ENCODE measurements around the gene TBATA.

Gene TBATA

DNA sequence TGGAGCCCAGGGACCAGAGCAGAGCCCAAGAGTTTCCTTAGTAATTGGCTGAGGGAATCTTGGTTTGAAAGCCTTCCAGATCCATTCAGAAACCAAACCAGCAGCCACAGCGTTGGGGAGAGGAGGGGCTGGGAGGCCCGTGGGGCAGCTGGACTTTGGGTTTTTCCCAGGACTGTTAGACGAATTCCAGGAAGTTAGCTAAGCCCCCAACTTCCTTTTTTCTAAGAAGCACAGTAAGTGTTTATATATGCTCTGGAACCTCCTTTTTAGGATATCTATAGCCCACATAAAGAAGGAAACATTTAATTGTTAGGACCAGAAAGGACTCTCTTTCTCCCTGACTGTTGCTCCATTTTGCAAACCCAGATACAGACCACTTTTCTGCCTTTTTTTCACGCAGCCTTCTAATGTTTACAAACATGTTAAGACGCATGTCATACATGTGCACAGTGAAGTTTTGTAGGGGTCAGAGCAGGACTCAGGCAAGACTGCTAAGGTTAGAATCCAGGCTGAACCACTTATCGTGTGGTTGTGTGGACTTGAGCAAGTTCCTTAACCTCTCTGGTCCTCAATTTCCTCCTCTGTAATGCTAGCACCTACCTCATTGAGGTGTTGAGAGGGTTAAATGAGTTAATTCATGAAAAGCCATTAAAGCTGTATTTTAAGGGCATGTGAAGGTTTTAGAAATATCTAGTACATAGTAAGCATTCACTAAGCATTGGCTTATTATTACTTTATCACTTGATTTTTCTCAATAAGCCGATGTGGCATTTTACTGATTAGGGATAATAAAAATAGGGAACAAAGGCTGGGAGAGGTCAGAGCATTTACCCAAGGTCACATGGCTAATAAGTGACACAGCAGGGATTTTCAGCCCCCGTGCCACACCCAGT, 42.4 kb downstream of the TBATA start:
- H3K9ac ChIP-seq (ENCODE audit: insufficient read length), result no peak overlapping the region
- H3K36me3 ChIP-seq (ENCODE audit: insufficient read depth, low read length), result no peaks in the 10 kb centered on the region
- no peak for DNase-seq (ENCODE audit: low read depth, low spot score)
- TF ChIP-seq POLR2AphosphoS5 (IDR thresholded peaks at IDR 0.05; ENCODE audit: borderline replicate concordance, low read depth, low read length), result no peak
- no peak for TF ChIP-seq FOXP2 (optimal IDR thresholded peaks at IDR 0.05; ENCODE audit: control extremely low read depth, extremely low read length, insufficient read depth)
- no peak for TF ChIP-seq EZH2 (IDR thresholded peaks at IDR 0.05)
- no peak overlapping the region for H3K27ac ChIP-seq
- H3K9me3 ChIP-seq (ENCODE audit: low read depth, low read length), result no peaks in the 10 kb centered on the region
- no peak overlapping the region for H3K4me3 ChIP-seq

DNA sequence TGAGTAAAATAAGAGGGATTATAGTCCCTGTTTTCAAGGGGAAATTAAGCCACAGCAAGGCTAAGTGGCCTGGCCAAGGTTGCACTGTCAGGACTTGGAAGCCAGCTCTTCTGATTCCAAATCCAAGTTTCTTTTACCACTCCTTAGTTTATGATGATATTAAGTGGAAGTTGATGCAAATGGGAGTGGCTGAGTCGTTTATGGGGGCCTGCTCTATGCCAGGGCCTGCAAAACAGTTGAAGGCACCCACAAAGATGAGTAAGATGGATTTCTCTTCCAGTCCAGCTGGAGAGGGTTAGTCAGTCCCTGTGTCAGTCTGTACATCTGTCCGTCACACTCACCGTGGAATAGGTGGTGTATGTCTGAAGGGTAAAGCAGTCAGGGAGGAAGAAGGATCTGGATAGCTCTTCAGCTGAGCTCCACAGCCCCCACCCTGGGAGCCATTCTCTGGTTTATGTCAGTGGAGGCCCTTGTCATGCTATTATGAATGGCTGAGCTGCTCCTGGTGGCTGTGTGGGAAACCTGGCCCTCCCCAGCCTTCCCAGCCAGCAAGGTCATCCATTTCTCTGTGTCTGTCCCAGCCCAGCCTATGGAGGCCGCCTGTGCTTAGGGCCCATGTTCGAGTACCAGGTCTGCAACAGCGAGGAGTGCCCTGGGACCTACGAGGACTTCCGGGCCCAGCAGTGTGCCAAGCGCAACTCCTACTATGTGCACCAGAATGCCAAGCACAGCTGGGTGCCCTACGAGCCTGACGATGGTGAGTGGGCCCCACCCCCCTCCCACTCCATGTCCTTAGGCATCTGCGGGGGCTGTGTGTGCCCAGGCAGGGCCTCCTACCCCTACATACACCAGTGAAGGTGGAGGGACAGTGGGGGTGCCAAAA, 44.5 kb downstream of the TBATA start:
- H3K36me3 ChIP-seq (ENCODE audit: insufficient read depth, low read length), result no peaks in the 10 kb centered on the region
- no peak overlapping the region for H3K9ac ChIP-seq (ENCODE audit: insufficient read length)
- no peak for TF ChIP-seq POLR2AphosphoS5 (IDR thresholded peaks at IDR 0.05; ENCODE audit: borderline replicate concordance, low read depth, low read length)
- no peak for TF ChIP-seq FOXP2 (optimal IDR thresholded peaks at IDR 0.05; ENCODE audit: control extremely low read depth, extremely low read length, insufficient read depth)
- TF ChIP-seq EZH2 (IDR thresholded peaks at IDR 0.05), result no peak
- H3K4me3 ChIP-seq, result no peak overlapping the region
- H3K27ac ChIP-seq, result no peak overlapping the region
- no peaks in the 10 kb centered on the region for H3K9me3 ChIP-seq (ENCODE audit: low read depth, low read length)
- DNase-seq (ENCODE audit: low read depth, low spot score), result no peak

DNA sequence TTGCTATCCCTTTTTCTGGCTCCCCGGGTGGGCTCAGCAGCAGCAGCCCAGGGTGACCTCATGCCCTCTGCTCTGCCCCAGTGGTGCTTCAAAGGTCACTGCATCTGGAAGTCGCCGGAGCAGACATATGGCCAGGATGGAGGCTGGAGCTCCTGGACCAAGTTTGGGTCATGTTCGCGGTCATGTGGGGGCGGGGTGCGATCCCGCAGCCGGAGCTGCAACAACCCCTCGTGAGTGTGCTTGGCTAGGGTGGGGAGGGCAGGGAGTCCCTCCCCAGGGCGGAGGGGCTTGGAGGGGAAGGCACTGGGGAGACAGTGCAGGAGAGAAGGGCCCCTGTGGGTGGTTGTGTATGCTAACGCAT, 46.4 kb downstream of the TBATA start:
- TF ChIP-seq EZH2 (IDR thresholded peaks at IDR 0.05) (no peak), POLR2AphosphoS5 (IDR thresholded peaks at IDR 0.05; ENCODE audit: borderline replicate concordance, low read depth, low read length) (no peak), FOXP2 (optimal IDR thresholded peaks at IDR 0.05; ENCODE audit: control extremely low read depth, extremely low read length, insufficient read depth) (no peak)
- no peak overlapping the region for H3K9ac ChIP-seq (ENCODE audit: insufficient read length)
- no peak overlapping the region for H3K4me3 ChIP-seq
- no peaks in the 10 kb centered on the region for H3K9me3 ChIP-seq (ENCODE audit: low read depth, low read length)
- no peaks in the 10 kb centered on the region for H3K36me3 ChIP-seq (ENCODE audit: insufficient read depth, low read length)
- no peak for DNase-seq (ENCODE audit: low read depth, low spot score)
- H3K27ac ChIP-seq, result no peak overlapping the region

DNA sequence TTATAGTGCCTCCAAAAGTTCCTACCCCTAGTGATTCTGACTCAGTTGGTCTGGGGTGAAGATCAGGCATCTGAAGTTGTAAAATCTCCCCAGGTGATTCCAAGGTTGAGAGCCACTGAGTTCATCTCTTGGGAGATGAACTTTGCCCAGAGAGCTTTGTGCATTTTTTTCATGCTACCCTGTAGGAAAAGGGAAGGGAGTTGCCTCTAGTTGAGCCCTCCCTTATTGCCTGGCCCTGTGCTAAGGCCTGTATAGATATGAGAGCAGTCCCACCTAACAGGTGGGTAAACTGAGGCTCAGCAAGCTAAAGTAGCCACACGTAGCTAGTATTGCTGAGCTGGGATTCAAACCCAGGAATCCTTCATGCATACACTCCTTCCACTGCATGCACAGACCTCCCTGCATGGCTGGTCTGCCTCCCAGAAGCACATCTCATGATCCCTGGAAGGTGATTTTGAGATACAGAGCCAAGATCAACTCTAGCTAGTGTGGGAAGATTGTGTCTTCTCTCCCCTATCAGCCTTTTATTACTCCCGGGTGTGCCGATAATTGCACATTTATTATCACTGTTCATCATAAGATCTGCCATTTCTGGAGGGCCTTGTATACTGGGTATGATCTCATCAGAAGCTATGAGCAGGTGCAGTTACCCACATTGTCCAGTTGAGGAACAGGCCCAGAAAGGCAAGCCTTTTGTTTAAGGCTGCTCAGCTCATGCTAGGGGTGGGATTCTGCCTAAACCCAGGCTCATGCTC, 47.0 kb downstream of the TBATA start:
- Histone ChIP-seq H3K36me3 (ENCODE audit: insufficient read depth, low read length) (no peaks in the 10 kb centered on the region), H3K4me3 (no peak overlapping the region), H3K9ac (ENCODE audit: insufficient read length) (no peak overlapping the region), H3K9me3 (ENCODE audit: low read depth, low read length) (no peaks in the 10 kb centered on the region), H3K27ac (no peak overlapping the region)
- TF ChIP-seq FOXP2 (optimal IDR thresholded peaks at IDR 0.05; ENCODE audit: control extremely low read depth, extremely low read length, insufficient read depth), result no peak
- TF ChIP-seq EZH2 (IDR thresholded peaks at IDR 0.05), result no peak
- no peak for TF ChIP-seq POLR2AphosphoS5 (IDR thresholded peaks at IDR 0.05; ENCODE audit: borderline replicate concordance, low read depth, low read length)
- DNase-seq (ENCODE audit: low read depth, low spot score), result no peak

DNA sequence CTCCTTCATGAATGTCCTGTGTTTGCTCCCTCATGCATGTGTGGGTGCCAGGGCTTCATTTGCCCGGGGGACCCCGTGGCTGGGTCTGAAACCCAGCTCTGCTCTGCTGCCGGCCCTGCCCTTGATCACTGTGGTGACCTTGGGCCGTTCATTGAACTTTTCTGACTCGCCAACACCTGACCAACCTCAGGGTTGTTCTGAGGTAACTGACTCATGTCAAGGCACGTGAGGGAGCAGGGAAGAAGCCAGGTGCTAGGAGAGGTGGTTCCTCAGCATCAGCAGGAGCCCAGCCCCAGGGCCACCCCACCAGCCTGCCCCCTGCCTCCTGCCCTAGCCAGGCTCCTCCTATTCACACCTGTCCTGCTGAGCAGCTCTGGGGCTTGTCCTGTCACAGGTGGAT, 47.9 kb downstream of the TBATA start:
- TF ChIP-seq EZH2 (IDR thresholded peaks at IDR 0.05) (no peak), FOXP2 (optimal IDR thresholded peaks at IDR 0.05; ENCODE audit: control extremely low read depth, extremely low read length, insufficient read depth) (no peak), POLR2AphosphoS5 (IDR thresholded peaks at IDR 0.05; ENCODE audit: borderline replicate concordance, low read depth, low read length) (no peak)
- no peak for DNase-seq (ENCODE audit: low read depth, low spot score)
- Histone ChIP-seq H3K9ac (ENCODE audit: insufficient read length) (no peak overlapping the region), H3K4me3 (no peak overlapping the region), H3K9me3 (ENCODE audit: low read depth, low read length) (no peaks in the 10 kb centered on the region), H3K27ac (no peak overlapping the region), H3K36me3 (ENCODE audit: insufficient read depth, low read length) (no peaks in the 10 kb centered on the region)

DNA sequence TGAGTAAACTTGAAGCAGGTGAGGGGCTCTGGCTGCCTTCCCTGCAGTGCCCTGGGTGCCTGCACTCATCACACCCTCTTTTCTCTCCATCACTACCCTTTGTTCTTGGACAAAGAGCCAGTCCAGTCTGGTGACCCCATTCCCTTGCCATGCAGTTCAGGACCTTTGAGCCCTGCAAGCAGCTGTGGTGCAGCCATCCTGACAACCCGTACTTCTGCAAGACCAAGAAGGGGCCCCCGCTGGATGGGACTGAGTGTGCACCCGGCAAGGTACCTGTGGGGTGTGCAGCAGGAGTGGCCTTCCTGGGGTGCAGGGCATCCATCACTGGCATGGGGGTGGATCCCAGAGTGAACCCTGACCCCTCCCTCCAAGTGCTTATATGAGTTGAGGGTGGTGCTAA, 48.7 kb downstream of the TBATA start:
- Histone ChIP-seq H3K9ac (ENCODE audit: insufficient read length) (no peak overlapping the region), H3K36me3 (ENCODE audit: insufficient read depth, low read length) (no peaks in the 10 kb centered on the region), H3K9me3 (ENCODE audit: low read depth, low read length) (no peaks in the 10 kb centered on the region), H3K4me3 (no peak overlapping the region), H3K27ac (no peak overlapping the region)
- no peak for DNase-seq (ENCODE audit: low read depth, low spot score)
- TF ChIP-seq POLR2AphosphoS5 (IDR thresholded peaks at IDR 0.05; ENCODE audit: borderline replicate concordance, low read depth, low read length) (no peak), FOXP2 (optimal IDR thresholded peaks at IDR 0.05; ENCODE audit: control extremely low read depth, extremely low read length, insufficient read depth) (no peak), EZH2 (IDR thresholded peaks at IDR 0.05) (no peak)

DNA sequence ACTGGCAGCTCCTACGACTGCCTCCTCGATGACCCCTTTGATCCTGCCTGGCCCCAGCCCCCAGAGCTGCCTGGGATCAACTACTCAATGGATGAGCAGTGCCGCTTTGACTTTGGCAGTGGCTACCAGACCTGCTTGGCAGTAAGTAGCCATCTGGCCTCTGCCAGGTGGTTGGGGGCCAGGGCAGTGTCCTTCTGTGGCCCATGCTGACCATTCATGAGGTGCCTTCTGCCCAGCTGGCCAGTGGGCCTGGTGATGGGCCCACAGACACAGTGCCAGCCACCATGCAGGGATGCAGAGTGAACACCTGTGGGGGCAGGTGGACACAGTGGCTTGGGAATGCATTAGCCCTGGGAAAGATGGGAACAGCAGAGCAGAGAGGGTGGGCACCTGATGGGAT, 50.0 kb downstream of the TBATA start:
- no peaks in the 10 kb centered on the region for H3K9me3 ChIP-seq (ENCODE audit: low read depth, low read length)
- no peak overlapping the region for H3K4me3 ChIP-seq
- H3K27ac ChIP-seq, result no peak overlapping the region
- TF ChIP-seq FOXP2 (optimal IDR thresholded peaks at IDR 0.05; ENCODE audit: control extremely low read depth, extremely low read length, insufficient read depth), result no peak
- no peak for TF ChIP-seq EZH2 (IDR thresholded peaks at IDR 0.05)
- no peak for TF ChIP-seq POLR2AphosphoS5 (IDR thresholded peaks at IDR 0.05; ENCODE audit: borderline replicate concordance, low read depth, low read length)
- no peak overlapping the region for H3K9ac ChIP-seq (ENCODE audit: insufficient read length)
- H3K36me3 ChIP-seq (ENCODE audit: insufficient read depth, low read length), result no peaks in the 10 kb centered on the region
- no peak for DNase-seq (ENCODE audit: low read depth, low spot score)

DNA sequence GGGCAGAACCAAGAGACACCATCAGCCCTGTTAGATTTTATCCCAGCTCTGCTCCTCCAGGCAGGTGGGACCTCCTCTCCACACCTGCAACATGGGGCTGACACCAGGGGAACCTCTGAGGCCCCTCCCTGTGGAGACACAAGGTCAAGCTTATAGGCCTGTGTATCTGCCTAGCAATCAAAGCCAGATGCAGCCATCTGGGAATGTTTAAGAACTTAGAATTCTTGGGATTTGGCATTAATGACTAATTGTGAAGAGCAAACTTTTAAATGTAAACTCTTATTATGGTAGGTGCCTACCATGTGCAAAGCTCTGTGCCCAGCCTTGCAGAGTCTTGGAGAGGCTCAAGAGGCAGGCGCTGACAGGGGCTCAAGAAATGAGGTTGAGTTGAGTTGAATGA, 52.1 kb downstream of the TBATA start:
- Histone ChIP-seq H3K4me3 (no peak overlapping the region), H3K9ac (ENCODE audit: insufficient read length) (no peak overlapping the region), H3K36me3 (ENCODE audit: insufficient read depth, low read length) (no peaks in the 10 kb centered on the region), H3K9me3 (ENCODE audit: low read depth, low read length) (no peaks in the 10 kb centered on the region), H3K27ac (no peak overlapping the region)
- DNase-seq (ENCODE audit: low read depth, low spot score), result no peak
- TF ChIP-seq EZH2 (IDR thresholded peaks at IDR 0.05) (no peak), POLR2AphosphoS5 (IDR thresholded peaks at IDR 0.05; ENCODE audit: borderline replicate concordance, low read depth, low read length) (no peak), FOXP2 (optimal IDR thresholded peaks at IDR 0.05; ENCODE audit: control extremely low read depth, extremely low read length, insufficient read depth) (no peak)
